Activated CD4-positive, alpha-beta T cell treated with anti-CD3 and anti-CD28 coated beads, Interleukin-2, amount 10 ng/mL, durations not matched to agents 7 days and 5 days (primary cell): ENCODE measurements around the gene IQGAP3. TPM values are rescaled to one million over a fixed set of nuclear protein-coding genes. Genes with fewer than 3 reads are reported as not detected.

Experiments
- CTCF ChIA-PET: fragments of 350-600 bp; sonication (Branson Sonifier 250); formaldehyde crosslinking; loops from one replicate; lab custom pipeline; 2021; ENCODE audit warnings: antibody characterized with exemption; lab: Charles Lee
- POLR2A ChIA-PET: fragments of 350-600 bp; sonication (Branson Sonifier 250); formaldehyde crosslinking; loops from one replicate; lab custom pipeline; 2021; ENCODE audit warnings: antibody characterized with exemption; lab: Charles Lee
- DNase-seq: peaks from one replicate; pipeline ENCODE4 v3.0.0-alpha.2; 2020
- H3K27ac Mint-ChIP-seq: one replicate; pipeline ENCODE4 v1.8.0; 2021; ENCODE audit warnings: mild to moderate bottlenecking, moderate library complexity, mixed read lengths
- H3K27me3 Mint-ChIP-seq: one replicate; pipeline ENCODE4 v1.8.0; 2021; ENCODE audit warnings: mixed read lengths
- H3K36me3 Mint-ChIP-seq: one replicate; pipeline ENCODE4 v1.8.0; 2021; ENCODE audit warnings: low read depth, mixed read lengths
- H3K4me1 Mint-ChIP-seq: one replicate; pipeline ENCODE4 v1.8.0; 2021; ENCODE audit warnings: mixed read lengths
- H3K4me3 Mint-ChIP-seq: one replicate; pipeline ENCODE4 v1.8.0; 2021; ENCODE audit warnings: mild to moderate bottlenecking, moderate library complexity, mixed read lengths
- H3K9me3 Mint-ChIP-seq: one replicate; pipeline ENCODE4 v1.8.0; 2021; ENCODE audit warnings: mixed read lengths
- total RNA-seq, 2 experiments: library from RNA; stranded (reverse); gene quantifications; one replicate each; pipeline ENCODE4 v1.2.3, GENCODE V29; 2021

IQGAP3 gene
- total RNA-seq, 2 experiments from 2014 or later: 25.2 to 25.5 TPM

DNA sequence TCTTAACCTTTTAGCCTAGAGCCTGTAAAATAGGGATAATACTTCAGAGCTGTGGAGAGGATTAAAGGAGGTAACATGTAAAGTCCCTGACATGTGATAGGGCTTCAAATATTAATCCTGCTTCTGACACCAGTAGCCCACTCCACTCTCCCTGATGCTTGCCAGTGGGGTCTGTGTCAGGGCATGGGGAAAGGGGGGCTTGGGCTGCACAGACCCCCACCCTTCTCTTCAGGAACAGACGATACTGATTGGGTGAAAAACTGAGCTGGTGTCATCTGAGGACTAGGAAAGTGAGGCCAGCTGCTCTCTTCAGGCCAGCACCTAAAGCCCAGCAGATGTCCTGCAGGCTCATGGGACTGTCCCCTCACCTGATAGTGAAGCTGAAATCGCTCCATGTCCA is 44.8 kb downstream of the IQGAP3 start:
- H3K4me1 Mint-ChIP-seq: peaks cover 44% of the 10 kb centered on the region
- H3K9me3 Mint-ChIP-seq: no peaks in the 10 kb centered on the region
- no peak overlapping the region for H3K4me3 Mint-ChIP-seq
- DNase-seq: no peak
- H3K27me3 Mint-ChIP-seq: no peaks in the 10 kb centered on the region
- CTCF ChIA-PET: interaction anchor here (0.8 to 2.6 kb wide), 7 partner anchors 13 to 47 kb away, joined by 3 to 9 read pairs (median 4); partner anchors contain the start of gene MEF2D
- no peak overlapping the region for H3K27ac Mint-ChIP-seq
- POLR2A ChIA-PET: interaction anchor here (0.6 kb wide), 1 partner anchor 27 kb away, joined by 3 read pairs; the partner anchor contains the start of gene MEF2D
- H3K36me3 Mint-ChIP-seq: peaks cover 27% of the 10 kb centered on the region

DNA sequence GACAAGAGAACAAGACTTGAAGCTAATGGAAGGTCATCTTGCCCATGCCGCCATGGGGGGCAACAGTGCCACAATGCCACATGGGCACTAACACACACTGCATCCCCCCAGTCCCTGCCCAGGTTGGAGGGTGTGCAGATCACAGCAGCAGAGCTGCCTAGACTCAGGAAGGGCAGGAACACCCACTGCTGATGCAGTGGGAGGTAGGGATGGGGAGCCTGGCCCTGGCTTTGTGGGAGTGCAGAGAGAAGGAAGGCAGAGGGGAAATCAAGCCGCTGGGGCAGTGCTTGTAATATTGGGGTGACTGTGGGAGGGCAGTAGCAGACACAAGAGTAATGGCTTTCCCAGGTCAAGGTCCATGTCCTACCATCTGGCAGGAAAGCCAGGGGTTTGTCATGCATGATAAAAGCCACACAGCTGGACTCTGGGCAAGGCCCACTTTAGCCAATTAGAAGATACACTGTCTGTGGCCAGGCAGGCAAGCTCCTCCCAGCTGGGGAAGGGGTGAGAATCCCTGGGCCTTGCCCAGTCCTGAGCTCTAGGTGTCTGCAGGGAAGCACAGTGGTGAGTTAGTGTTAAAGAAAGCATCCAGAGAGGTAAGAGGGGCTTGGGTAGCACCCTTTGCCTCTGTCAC is 46.4 kb downstream of the IQGAP3 start:
- no peaks in the 10 kb centered on the region for H3K9me3 Mint-ChIP-seq
- peaks cover 44% of the 10 kb centered on the region for H3K4me1 Mint-ChIP-seq
- POLR2A ChIA-PET: no interaction called here
- H3K27ac Mint-ChIP-seq: no peak overlapping the region
- CTCF ChIA-PET: interaction anchor here (0.6 to 1.9 kb wide), 6 partner anchors 10 to 98 kb away, joined by 3 to 7 read pairs (median 4); no protein-coding TSS in a partner anchor
- H3K27me3 Mint-ChIP-seq: peaks cover 2% of the 10 kb centered on the region
- H3K36me3 Mint-ChIP-seq: peaks cover 23% of the 10 kb centered on the region
- H3K4me3 Mint-ChIP-seq: no peak overlapping the region
- DNase-seq: no peak

DNA sequence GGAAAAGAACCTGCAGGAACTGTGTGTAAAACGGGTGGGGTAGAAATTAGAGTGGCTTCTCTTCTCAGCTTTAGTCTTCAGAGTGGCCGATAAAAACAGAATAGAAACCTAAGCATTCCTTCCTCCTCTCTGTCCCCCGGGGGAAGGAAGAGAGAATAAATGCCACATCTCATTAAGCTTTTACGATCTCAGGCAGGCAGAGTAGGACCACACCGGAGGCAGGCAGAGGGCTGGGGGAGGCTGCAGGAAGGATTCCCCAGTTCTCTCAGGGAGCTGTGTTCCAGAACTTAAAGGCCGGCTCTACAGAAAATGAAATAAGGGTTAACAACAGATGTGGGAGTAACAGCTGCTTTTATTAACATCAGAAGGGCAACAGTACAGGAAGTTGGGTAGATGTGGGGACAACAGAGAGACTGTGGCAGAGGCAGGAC is 47.3 kb downstream of the IQGAP3 start:
- no peak for DNase-seq
- peaks cover 2% of the 10 kb centered on the region for H3K27me3 Mint-ChIP-seq
- POLR2A ChIA-PET: no interaction called here
- peak overlapping the region; percentile 3 for H3K4me3 Mint-ChIP-seq
- CTCF ChIA-PET: interaction anchor here (0.6 to 3.2 kb wide), 11 partner anchors 9 to 153 kb away, joined by 3 to 9 read pairs (median 4); partner anchors contain the start of gene MEF2D
- peak overlapping the region; percentile 72 for H3K27ac Mint-ChIP-seq
- H3K4me1 Mint-ChIP-seq: peaks cover 44% of the 10 kb centered on the region
- H3K36me3 Mint-ChIP-seq: peaks cover 21% of the 10 kb centered on the region
- H3K9me3 Mint-ChIP-seq: no peaks in the 10 kb centered on the region

DNA sequence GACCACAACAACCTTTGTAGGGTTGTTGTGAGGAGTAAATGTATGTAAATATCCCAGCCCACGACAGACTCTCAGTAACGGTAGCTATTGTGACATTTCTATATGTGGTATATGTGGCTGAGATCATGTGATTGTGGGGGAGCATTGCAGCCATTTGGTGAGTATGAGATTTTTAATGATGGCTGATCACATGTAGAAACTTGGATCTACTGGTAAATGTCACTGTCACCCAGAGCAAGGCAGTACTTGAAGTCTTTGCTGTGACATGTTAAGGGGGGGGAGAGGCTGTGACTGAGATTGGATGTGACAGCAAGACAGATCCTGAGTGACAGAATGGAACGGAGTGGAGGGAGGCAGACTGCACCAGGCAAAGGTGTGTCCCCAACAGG is 47.9 kb downstream of the IQGAP3 start:
- peak; percentile 25 for DNase-seq
- peaks cover 21% of the 10 kb centered on the region for H3K36me3 Mint-ChIP-seq
- peak overlapping the region; percentile 15 for H3K4me3 Mint-ChIP-seq
- H3K9me3 Mint-ChIP-seq: no peaks in the 10 kb centered on the region
- POLR2A ChIA-PET: no interaction called here
- CTCF ChIA-PET: interaction anchor here (0.8 to 3.2 kb wide), 10 partner anchors 11 to 139 kb away, joined by 3 to 9 read pairs (median 4); no protein-coding TSS in a partner anchor
- H3K27ac Mint-ChIP-seq: peak overlapping the region; percentile 72
- peaks cover 44% of the 10 kb centered on the region for H3K4me1 Mint-ChIP-seq
- H3K27me3 Mint-ChIP-seq: peaks cover 2% of the 10 kb centered on the region

DNA sequence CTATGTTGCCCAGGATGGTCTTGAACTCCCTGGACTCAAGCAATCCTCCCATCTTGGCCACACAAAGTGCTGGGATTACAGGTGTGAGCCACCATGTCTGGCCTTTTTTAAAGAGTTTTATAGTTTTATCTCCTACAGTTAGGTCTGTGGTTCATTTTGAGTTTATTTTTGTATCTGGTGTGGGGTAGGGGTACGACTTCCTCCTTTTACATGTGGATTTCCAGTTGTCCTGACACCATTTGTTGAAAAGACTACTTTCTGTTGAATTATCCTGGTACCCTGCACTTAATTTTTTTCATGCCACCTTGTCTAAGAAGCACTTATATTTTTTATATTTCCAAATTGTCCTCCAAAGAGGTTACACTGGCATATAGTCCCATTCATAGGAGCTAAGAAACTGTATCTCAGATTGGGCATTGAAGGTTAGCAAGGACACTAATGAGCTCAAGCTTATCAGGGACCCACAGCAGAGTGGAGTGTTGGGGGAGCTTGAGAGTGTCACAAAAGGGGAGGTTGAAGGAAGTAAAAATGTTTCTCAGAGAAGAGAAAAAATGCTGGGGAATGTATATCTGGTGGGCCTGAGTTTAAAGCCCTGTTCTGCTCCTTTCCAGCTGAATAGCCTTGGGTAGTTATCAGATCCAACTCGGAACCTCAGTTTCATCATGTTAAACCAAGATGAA is 48.4 kb downstream of the IQGAP3 start:
- peak overlapping the region; percentile 72 for H3K27ac Mint-ChIP-seq
- no peak for DNase-seq
- H3K4me3 Mint-ChIP-seq: no peak overlapping the region
- no peaks in the 10 kb centered on the region for H3K9me3 Mint-ChIP-seq
- ChIA-PET POLR2A (no interaction called here), CTCF (interaction anchor here (1.0 to 3.2 kb wide), 9 partner anchors 10 to 138 kb away, joined by 3 to 9 read pairs (median 4); no protein-coding TSS in a partner anchor)
- peaks cover 2% of the 10 kb centered on the region for H3K27me3 Mint-ChIP-seq
- H3K4me1 Mint-ChIP-seq: peaks cover 43% of the 10 kb centered on the region
- peaks cover 19% of the 10 kb centered on the region for H3K36me3 Mint-ChIP-seq

DNA sequence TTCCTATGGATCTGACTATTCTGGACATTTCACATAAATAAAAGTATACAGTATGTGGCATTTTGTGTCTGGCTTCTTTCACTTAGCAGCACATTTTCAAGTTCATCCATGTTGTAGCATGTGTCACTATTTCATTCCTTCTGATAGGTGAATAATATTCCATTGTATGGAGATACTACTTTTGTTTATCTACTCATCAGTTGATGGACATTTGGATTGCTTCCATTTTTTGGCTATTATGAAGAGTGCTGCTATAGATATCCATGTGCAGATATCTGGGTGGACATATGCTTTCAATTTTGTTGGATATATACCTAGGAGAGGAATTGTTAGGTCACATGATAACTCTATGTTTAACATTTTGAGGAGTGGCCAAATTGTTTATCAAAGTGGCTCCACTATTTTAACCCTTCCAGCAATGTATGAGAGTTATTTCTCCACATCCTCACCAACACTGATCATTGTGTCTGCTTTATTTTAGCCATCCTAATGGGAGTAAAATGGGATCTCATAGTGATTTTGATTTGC is 49.9 kb downstream of the IQGAP3 start:
- H3K9me3 Mint-ChIP-seq: no peaks in the 10 kb centered on the region
- no peak overlapping the region for H3K4me3 Mint-ChIP-seq
- DNase-seq: no peak
- peaks cover 9% of the 10 kb centered on the region for H3K36me3 Mint-ChIP-seq
- no peak overlapping the region for H3K27ac Mint-ChIP-seq
- H3K27me3 Mint-ChIP-seq: peaks cover 2% of the 10 kb centered on the region
- ChIA-PET CTCF (interaction anchor here (1.4 to 3.2 kb wide), 2 partner anchors 12 to 14 kb away, joined by 3 to 9 read pairs; no protein-coding TSS in a partner anchor), POLR2A (no interaction called here)
- H3K4me1 Mint-ChIP-seq: peaks cover 29% of the 10 kb centered on the region

DNA sequence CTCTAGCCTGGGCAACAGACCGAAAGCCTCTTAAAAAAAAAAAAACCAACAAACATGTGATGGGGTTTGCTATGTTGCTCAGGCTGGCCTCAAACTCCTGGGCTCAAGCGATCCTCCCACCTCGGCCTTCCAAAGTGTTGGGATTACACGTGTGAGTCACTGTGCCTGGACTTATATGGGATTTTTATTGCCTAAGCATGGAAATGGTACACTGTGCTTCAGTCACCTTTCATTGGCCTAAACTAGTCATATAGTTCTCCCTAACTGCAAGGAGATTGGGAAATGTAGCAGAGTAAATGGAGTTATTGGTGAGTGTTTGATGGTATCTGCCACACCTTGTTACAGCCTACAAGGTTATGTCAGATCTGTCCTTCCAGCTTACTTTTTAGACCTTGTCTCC is 54.6 kb downstream of the IQGAP3 start:
- no peak for DNase-seq
- ChIA-PET POLR2A (no interaction called here), CTCF (interaction anchor here (1.3 to 2.1 kb wide), 3 partner anchors 10 to 37 kb away, joined by 4 to 9 read pairs (median 5); no protein-coding TSS in a partner anchor)
- H3K36me3 Mint-ChIP-seq: no peaks in the 10 kb centered on the region
- H3K27ac Mint-ChIP-seq: no peak overlapping the region
- H3K9me3 Mint-ChIP-seq: no peaks in the 10 kb centered on the region
- no peak overlapping the region for H3K4me3 Mint-ChIP-seq
- peaks cover 2% of the 10 kb centered on the region for H3K27me3 Mint-ChIP-seq
- no peaks in the 10 kb centered on the region for H3K4me1 Mint-ChIP-seq

DNA sequence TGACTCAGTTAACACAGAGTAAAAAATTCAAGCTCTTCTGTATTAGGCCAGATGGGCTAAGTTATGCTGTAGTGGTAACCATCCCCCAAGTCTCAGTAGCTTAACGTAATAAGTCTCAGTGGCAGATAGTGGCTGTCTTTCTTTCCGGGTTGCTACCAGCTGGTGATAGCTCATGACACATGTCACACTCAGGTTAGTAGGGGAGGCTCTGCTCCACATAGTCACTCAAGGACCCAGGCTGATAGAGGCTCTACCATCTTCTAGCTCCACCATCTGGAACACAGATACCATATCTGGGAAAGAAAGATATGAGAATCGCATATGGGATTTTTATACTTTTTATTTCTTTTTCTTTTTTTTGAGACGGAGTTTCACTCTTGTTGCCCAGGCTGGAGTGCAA is 55.5 kb downstream of the IQGAP3 start:
- no peaks in the 10 kb centered on the region for H3K9me3 Mint-ChIP-seq
- DNase-seq: no peak
- H3K27ac Mint-ChIP-seq: no peak overlapping the region
- H3K36me3 Mint-ChIP-seq: no peaks in the 10 kb centered on the region
- CTCF ChIA-PET: interaction anchor here (1.2 to 2.1 kb wide), 4 partner anchors 9 to 36 kb away, joined by 3 to 9 read pairs (median 4); no protein-coding TSS in a partner anchor
- peaks cover 6% of the 10 kb centered on the region for H3K4me1 Mint-ChIP-seq
- POLR2A ChIA-PET: interaction anchor here (0.6 kb wide), 1 partner anchor 12 kb away, joined by 3 read pairs; no protein-coding TSS in a partner anchor
- no peaks in the 10 kb centered on the region for H3K27me3 Mint-ChIP-seq
- H3K4me3 Mint-ChIP-seq: no peak overlapping the region

DNA sequence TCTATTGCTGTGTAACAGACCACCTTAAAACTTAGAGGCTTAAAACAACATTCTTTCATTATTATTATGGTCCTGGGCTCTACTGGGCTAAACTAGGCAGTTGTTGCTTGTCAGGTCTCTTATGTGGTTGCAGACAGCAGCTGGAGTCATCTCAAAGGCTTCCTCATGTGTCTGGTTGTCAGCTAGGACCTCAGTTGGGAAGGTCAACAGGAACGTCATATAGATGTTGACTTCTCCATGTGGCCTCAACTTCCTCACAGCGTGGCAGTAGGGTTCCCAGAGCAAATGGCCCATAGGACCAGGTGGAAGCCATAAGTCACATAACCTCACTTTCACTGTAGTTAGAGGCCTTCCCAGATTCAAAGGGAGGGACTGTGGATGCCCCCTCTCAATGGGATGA is 56.4 kb downstream of the IQGAP3 start:
- H3K27me3 Mint-ChIP-seq: no peaks in the 10 kb centered on the region
- no peak overlapping the region for H3K4me3 Mint-ChIP-seq
- POLR2A ChIA-PET: no interaction called here
- no peaks in the 10 kb centered on the region for H3K9me3 Mint-ChIP-seq
- H3K36me3 Mint-ChIP-seq: no peaks in the 10 kb centered on the region
- H3K4me1 Mint-ChIP-seq: peaks cover 9% of the 10 kb centered on the region
- peak overlapping the region; percentile 19 for H3K27ac Mint-ChIP-seq
- no peak for DNase-seq
- CTCF ChIA-PET: interaction anchor here (0.7 to 2.1 kb wide), 6 partner anchors 8 to 83 kb away, joined by 3 to 9 read pairs (median 3); partner anchors contain the start of gene MEF2D

DNA sequence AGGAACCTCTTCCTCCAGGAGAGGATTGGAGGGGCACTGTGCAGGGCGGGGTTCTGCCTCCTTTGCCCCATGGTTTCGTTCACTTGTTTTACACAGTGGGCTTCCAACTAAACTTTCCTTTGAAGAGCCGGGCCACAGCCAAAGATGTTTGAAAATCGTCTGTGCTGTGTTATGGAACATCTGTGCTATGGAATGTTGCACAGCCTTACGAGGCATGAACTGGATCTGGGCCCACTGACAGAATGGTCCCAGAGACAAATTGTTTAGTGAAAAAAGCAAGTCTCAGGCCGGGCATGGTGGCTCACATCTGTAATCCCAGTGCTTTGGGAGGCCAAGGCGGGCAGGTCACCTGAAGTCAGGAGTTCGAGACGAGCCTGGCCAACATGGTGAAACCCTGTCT is 59.2 kb downstream of the IQGAP3 start:
- no peak overlapping the region for H3K27ac Mint-ChIP-seq
- no peak for DNase-seq
- H3K4me1 Mint-ChIP-seq: peaks cover 27% of the 10 kb centered on the region
- CTCF ChIA-PET: interaction anchor here (1.6 to 1.8 kb wide), 2 partner anchors 8 to 11 kb away, joined by 3 to 5 read pairs; no protein-coding TSS in a partner anchor
- H3K9me3 Mint-ChIP-seq: no peaks in the 10 kb centered on the region
- POLR2A ChIA-PET: no interaction called here
- H3K4me3 Mint-ChIP-seq: no peak overlapping the region
- no peaks in the 10 kb centered on the region for H3K27me3 Mint-ChIP-seq
- H3K36me3 Mint-ChIP-seq: no peaks in the 10 kb centered on the region

DNA sequence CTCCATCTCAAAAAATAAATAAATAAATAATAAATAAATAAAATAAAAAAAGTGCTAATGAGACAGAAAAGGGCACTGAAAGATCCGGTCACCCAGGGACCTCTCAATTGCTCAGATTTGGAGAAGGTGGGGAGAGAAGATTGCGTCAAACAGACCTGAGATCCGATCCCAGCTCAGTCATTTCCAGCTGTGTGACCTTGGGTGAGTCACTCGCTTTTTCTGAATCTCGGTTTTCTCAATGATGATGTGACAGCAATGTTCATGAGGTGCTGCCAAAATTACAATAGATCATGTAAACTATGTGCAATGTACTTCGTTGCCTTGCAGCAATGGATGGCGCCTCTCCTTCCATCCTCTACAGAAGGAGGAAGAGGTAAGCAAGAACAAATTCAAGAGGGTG is 60.7 kb downstream of the IQGAP3 start:
- H3K27me3 Mint-ChIP-seq: no peaks in the 10 kb centered on the region
- no peak for DNase-seq
- H3K4me1 Mint-ChIP-seq: peaks cover 36% of the 10 kb centered on the region
- no peaks in the 10 kb centered on the region for H3K9me3 Mint-ChIP-seq
- no peaks in the 10 kb centered on the region for H3K36me3 Mint-ChIP-seq
- ChIA-PET POLR2A (no interaction called here), CTCF (no interaction called here)
- H3K27ac Mint-ChIP-seq: peak overlapping the region; percentile 63
- H3K4me3 Mint-ChIP-seq: no peak overlapping the region

DNA sequence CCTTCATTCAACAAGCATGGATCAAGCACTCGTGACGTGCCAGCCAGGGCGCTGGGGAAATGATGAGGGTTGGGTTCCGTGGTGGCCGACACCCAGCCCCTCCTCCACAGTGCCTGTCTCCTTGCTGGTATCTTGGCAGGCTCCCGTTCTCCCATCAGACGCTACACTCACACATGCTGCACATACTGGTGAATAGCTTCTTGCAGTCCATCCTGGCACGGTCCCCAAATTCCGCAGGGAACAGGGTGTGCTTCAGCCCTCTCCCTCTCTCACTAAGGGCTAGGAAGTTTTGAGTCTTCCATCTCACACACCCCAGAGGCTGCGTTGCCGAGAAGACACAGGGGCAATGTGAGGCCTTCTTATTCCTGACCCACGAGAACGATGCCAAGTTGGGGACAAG is 61.7 kb downstream of the IQGAP3 start:
- ChIA-PET POLR2A (no interaction called here), CTCF (interaction anchor here (0.6 to 2.0 kb wide), 2 partner anchors 10 to 26 kb away, joined by 4 to 8 read pairs; partner anchors contain the start of gene MEF2D)
- Mint-ChIP-seq H3K4me3 (no peak overlapping the region), H3K4me1 (peaks cover 46% of the 10 kb centered on the region), H3K9me3 (no peaks in the 10 kb centered on the region), H3K27ac (no peak overlapping the region), H3K27me3 (no peaks in the 10 kb centered on the region), H3K36me3 (peaks cover under 1% of the 10 kb centered on the region)
- no peak for DNase-seq
